D341Med (cell line): ENCODE data around the gene OSBPL8.

Source experiments
- DNase-seq: peaks from one replicate; pipeline ENCODE4 v3.0.0; 2012; ENCODE audit warnings: low spot score

The OSBPL8 gene

DNA sequence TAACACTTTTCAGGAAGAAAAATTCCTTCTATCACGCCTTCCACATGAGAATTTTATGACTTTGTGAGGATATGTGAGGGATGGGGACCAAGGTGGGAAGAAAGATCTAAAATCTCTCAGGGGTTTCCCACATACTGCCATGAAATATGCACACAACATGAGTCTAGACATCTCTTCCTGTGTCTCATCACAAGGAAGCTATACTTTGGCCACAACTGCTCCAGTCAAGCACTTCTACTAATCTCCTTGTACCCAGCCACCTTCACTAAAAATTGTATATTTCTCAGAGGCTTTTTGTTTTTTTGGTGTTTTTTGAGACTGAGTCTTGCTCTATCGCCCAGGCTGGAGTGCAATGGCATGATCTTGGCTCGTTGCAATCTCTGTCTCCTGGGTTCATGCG is 3.2 kb downstream of the OSBPL8 start:
- no peak for DNase-seq

DNA sequence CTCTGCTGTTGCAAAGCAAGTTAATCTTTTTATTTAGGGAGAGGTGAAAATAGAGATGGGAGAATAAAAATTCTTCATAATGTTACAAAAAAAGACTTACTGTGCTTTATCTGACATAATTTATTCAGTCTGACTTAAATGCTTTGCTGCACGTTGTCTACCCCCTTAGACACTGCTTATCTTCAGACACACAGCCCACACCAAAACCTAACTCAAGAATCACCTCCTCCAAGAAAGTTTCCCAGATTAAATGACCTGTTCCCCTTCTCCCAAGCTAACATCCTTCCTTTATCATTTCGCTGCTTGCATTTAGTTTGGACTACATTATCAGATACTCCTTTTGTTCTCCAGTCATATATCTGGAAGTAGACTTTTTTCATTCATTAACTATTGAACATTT is 3.8 kb downstream of the OSBPL8 start:
- DNase-seq = no peak

DNA sequence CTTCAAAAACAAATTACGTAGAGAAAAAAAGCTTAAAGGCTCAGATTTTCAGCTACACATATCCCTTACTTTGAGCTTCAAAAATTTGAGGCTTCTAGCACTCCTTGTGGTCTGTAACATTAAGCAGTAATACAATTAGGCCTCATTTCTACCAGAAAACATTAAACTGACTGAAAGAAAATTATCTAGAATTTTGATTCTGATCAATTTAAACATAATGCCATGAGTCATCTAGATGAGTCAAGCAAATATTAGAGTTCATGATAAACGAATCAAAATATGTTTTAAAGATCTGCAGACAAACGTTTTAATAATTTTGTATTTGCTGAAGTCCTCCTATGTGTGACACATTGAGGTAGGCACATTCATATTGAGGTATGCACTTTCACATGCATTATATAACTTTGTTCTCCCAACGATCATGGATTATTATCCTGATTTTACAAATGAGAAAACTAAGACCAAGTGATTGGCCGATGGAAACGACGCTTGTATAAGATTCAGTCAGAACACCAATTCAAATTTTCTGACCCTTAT is 4.3 kb downstream of the OSBPL8 start:
- DNase-seq = no peak

DNA sequence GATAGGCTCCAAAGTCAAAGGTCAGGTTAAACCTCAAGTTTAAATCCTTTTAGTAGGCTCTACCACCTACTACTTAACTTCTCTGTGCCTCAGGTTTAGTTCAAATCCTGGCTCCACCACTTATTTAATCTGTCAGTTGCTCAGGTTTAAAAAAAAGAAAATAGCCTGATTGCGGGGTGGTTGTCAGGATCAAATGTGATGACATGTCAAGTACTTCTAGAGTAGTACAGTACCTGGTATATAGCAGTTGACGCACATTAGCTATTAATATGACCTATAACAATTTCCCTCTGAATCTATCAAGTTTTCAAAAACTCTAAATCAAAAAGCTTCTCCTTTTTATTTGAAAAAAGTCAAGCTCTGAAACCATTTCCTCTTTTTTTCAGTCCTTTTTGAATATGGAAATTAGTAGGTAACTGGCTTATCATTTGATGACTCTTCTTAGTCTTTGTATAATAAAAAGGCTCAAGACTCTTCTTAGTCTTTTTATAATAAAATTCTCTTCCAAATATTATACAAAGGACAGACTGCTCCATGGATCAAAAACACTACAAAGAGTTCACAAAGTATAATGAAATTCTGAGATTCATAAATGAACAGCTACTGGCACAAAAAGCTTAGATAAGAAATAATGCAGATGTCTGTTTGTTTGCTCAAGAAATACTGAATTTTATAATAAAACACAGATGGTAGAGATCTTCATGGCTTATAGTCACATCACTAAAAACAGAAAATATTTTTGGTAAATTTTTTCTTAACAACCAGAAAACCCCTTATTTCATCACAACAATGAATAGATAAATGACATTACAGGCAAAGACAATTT is 5.0 kb downstream of the OSBPL8 start:
- DNase-seq = no peak

DNA sequence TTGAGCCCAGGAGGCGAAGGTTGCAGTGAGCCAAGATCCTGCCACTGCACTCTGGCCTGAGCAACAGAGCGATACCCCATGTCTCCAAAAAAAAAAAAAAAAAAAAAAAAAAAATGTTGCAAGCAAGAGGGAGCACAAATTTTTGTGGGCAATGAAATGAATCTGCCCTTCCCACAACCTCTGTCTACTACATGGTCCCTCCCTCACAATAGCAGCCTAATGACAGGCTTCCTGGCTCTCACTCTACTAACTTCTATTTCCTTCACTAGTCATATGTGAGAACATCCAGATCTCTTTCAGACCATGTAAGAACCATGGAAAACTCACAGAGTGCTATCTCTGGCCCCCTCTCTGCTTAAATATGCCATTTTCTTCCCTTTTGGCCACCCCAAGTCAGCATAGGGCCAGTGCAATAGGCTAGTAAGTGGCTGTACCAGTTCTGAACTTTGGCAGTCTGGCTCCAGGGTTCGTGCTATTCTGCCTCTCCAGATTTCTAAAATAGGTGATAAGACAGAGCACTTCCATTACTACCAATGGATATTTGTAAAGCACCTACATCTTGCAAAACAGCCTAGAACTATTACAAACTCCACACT is 7.1 kb downstream of the OSBPL8 start:
- DNase-seq = no peak

DNA sequence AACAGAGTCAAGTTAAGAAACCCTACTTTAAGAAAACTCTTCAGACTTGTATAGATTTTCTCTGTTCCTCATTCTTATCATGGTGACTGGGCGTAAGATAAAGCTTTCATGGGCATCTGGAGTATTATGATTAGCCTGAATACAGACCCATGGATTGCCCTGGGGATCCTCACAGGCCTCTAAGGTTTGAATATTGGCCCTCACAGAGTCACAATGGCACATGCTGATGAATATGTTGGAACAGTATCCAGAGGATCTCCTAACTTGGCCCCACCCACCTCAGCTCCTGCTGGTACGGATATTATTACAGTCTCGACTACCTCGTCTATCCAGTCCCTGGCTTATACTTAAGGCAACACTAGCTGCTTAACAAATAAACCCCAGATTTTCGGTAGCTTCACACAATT is 8.1 kb downstream of the OSBPL8 start:
- no peak for DNase-seq

DNA sequence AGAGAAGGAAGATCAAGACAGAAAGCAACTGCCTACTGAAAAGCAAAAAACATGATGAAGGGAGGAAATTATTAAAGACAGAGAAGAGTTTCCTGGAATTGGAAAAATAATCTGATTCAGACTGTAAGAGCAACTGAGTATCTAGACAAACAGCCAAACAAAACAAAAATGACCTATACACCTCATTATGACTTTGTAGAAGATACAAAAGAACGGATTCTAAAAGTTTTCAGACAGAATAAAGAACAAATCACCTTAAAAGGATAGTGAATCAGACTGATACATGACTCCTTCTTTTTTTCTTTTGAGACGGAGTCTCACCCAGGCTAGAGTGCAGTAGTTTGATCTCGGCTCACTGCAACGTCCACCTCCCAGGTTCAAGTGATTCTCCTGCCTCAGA is 10.4 kb downstream of the OSBPL8 start:
- no peak for DNase-seq

DNA sequence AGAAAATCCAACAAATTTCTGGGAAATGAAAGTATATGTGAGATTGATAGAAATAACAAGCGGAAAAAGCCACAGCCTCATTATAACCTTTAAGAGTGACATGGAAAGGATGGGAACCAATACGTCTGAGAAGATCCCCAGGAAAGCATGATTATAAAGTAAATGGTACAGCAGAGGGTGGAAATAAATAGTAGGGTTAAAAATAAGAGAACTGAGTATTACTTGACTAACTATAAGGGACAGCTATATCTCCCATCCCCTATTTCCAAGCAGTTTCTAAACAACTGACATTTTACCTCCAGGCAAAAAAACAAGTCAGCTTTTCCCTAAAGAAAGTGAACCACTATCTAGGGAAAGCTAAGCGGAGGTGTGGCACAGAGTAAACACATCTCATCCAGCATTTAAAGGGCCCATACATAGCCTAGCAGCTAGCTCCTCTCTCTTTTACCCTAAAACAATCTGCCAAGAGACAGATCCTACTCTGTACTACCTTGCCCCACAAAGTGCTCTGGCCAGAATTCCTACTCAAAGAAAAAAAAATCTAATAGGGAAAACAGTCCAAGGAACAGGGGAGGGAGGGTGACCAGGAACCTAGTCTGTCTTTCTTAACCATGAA is 11.2 kb downstream of the OSBPL8 start:
- DNase-seq = no peak

DNA sequence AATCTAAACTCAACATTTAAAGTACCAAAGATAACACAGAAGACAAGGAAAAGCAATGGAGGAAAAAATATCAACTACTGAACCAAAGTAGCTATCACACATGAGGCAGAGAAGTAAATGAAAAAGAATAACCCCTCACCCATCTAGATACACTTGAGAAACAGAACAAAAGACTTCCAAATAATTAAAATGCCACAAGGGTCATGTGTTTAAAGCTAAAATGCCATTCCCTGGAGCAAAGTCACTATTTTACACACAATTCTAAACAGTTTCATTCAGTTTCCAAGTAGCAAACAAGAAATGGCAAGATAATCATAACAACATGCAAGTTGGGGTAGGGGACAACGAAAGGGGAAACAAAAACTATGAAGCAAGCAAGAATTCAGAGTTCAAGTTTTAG is 12.0 kb downstream of the OSBPL8 start:
- DNase-seq = no peak

DNA sequence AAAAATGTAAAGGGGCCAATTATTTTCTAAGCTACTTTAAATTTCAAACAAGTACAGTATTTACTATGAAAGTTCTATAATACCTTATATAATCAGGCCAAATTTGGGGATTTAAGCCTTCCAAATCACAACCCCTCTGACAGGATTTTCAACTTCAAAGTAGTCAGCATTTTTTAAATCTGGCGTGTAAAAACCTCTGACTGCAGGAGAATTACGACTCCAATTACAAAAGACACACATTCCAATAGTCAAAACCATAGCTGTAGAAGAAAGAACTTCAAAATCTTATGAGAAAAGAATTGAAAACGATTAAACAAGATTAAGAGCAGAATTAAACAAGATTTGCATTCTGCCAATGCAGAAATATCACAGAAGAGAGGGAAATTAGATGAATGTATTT is 12.7 kb downstream of the OSBPL8 start:
- no peak for DNase-seq

DNA sequence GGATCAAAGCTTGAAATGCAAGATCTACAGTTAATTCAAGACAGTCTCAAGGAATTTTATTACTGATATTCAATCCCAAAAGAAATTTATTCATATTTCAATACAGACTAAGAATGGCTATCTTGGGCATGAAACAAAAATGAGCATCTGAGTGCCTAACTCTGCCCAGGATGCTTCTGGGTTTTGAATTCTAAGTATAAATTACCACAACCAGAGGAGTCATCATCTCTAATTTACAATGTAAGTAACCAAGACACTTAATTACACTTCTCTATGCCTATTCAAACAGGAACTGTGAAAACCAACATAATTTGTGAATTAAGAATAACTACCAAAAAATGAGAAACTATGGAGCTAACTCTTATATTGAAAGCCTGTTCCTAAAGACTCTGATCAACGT is 14.1 kb downstream of the OSBPL8 start:
- DNase-seq = no peak

DNA sequence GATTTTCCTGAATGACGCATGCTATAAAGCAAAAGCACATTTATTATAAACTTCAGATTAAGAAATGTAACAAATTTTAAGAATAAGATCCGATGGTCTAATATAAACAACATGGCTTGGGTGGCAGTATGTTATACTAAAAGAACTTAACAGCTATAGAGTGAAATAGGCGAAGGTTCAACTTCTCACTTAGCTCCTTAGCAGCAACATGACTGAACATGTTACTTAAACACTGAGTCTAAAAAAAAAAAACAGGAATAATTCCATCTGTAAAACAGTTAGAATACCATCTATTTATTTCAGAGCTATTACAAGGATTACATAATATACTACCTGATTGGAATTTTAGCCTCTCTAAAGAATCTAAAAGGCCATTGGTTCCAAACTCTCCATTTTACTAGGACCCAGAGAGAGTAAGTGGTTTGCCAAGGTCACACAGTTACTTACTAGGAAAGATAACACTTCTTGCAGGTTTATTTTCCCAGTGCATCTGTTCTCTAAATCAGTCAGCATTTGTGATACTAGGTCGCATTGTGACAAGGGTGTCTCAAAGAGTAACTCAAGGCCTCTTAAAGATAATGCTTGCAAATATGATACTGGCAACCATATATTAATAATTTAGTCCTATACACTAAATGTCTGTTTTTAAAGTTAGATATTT is 14.8 kb downstream of the OSBPL8 start:
- no peak for DNase-seq

DNA sequence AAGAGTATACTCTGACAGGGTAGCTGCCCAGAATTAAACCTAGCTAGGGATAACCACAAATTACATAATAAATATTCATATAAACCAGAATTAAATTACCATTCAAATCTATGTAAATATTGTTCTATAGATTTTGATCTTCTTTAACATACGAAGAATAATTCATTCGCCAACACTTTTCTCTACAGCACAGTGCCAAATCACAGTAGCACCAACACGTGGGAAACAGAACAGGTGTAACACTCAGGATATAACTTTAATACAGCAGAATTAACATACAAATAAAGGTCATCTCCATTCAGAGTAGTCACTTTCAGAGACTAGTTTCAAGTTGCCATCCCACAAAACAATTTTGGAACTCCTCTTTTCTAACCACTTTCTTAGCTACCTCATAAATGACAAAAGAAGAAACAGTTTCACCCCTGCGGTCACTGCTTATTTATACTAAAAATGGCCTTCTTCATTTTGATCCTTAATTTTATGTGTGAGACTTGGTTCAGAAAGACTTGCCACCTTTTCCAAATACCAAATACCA is 15.7 kb downstream of the OSBPL8 start:
- no peak for DNase-seq

DNA sequence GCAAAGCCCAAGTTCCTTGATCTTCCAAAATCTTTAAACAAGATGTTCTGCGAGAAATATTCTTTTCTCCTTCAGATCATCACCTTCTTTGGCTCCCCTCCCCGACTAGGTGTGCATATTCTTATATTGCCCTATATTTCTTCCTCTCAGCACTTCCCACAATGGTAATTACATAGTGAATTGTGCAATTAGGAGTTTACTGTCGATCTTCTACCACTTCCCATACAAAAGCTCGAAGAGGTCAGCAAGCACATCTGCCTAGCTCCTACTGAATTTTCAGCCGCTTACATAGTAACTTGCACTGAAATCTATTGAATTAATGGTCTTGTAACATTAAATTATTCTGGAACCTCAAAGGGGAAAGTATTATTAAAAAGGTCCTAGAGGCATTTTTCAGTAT is 16.7 kb downstream of the OSBPL8 start:
- no peak for DNase-seq

DNA sequence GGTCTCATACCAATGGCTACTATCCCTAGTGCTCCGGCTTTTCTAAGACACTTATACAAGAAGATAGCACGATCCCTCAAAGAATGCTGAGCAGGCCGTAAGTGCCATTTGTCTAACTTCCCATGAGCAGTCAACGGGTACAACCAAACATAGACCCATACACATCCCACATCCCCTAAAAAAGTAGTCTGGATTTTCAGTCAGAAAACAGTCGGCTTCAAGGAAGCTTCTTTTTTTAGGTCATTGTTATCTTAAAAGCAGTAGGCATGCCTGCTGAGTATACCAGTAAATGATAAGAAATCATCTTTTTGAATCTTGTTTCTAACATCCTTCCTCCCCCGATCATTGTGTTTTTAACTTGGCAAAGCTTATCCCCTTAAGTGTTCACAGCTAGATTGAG is 19.8 kb downstream of the OSBPL8 start:
- no peak for DNase-seq

DNA sequence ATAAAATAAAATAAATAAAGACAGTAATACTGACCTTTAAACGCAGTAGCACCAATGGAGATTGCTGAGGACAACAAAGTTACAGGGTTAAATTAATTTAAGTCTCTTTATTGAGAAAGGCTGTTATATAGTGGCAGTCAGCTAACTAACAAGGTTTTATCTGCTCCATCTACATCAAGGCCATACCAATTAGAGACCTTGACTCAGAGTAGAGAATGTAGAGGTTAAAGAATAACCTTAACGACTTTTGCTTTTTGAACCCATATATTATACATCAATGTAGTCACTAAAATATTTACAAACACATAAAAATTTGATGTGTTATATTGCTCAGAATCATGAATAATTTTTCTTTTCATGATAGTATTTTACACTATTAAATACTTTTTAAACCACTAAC is 21.6 kb downstream of the OSBPL8 start:
- no peak for DNase-seq

DNA sequence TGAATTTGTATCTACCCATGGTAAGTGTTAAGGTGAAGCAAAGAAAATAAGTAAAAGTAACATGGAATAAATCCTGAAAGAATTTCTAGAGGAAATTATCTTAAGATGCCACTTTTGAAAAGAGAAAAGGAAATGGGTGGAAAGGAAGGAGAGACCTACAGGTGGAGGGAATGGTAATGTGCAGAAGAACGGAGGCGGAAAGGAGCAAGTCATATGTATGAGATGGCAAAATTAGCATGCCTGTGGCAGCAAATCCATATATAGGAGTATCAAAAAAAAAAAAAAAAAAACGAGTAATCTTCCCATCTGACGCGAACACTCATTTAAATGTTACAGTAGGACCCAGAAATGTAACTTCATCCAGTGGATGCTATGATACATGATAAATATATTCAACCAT is 23.0 kb downstream of the OSBPL8 start:
- DNase-seq = no peak

DNA sequence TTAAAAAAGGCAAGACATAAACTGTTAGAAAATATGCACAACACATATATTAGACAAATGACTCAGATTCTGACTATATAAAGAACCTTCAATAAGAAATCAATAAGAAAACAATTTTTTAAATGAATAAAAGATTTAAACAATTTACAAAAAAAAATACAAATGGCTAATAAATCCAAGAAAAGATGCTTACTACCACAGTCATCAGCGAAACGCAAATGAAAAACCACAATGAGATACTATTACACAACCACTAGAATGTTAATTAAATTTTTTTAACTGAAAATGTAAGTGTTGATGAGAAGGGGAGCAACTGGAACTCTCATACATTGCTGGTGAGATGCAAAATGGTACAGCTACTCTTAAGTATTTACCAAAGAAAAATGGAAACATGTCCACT is 24.4 kb downstream of the OSBPL8 start:
- no peak for DNase-seq

DNA sequence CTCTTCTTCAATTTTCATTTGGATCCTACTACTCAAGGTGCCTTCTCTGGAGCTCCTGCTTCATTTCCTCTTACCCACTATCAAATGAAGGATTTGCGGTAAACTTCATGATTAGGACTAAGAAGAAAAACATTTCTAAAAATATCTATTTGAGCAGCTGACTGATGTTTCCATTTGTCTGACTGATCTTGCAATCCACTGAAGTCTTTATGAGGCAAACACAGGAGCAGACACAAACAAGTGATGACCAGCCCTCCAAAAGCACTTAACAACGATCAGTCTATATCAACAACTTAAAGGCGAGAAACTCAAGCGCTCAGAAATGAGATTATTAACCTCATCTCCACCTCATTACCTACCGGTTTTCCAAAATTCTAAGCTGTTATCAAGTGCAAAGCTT is 26.2 kb downstream of the OSBPL8 start:
- no peak for DNase-seq

DNA sequence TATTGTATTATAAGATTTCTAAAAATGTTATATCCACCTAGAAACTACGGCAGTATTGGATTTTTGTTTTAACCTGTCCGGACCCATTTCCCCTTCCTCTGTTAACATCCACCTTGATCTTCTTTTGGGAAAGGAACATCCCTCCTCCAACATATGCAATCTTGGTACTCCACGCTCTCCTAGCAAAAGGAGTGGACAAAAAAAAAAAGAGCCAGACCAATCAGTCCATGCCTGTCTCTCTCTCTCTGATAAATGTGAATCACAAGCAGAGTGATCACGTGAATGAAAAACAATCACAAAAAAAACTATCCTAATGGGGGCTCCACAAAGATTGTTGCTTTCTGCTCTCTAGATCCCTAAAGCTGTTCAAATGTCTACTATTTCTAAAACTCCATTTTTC is 27.1 kb downstream of the OSBPL8 start:
- no peak for DNase-seq

DNA sequence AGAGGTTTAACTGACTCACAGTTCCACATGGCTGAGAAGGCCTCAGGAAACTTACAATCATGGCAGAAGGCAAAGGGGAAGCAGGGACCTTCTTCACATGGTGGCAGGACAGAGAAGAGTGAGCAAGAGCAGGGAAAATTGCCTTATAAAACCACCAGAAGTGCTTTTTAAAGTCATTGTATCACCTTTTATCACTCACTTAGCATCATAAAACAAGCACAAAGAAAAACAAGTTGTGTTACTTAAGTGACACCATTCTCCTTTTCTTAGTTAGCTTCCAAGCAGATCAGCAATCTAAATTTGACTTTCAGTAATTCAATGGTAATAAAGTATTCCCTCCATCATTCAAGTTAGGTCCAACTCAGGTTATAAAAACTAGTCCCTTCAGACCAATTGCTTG is 28.5 kb downstream of the OSBPL8 start:
- DNase-seq = no peak

DNA sequence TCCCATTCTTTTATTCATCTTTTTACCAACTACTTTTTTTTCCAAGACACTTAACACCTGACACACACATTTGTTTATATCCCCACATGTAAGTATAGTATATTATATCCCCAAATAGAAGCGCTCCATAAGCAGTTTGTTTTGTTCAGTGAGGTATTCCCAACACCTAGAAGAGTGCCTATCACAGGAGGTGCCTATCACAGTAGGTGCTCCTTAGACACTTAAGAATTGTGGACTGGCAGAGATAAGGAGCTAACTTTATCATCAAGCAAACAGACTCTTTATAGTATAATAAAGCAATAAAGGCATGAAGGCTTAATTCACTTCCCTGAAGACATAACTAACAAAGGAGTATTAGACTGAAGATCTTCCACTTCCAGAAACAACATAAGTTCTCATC is 29.1 kb downstream of the OSBPL8 start:
- no peak for DNase-seq
